Uterus (tissue), 2 donors: ENCODE results near the gene RALGPS1.

Source experiments
- CTCF ChIP-seq, 4 experiments: fragments of 200-600 bp in 2 of 4; fragments of 450-650 bp in 2 of 4; sonication (generic) in 2 of 4; IDR thresholded peaks; one replicate each; pipeline ENCODE4 v1.5.1; 2016 to 2019; ENCODE audit warnings: antibody characterized with exemption in 4 of 4, mild to moderate bottlenecking in 2 of 4, moderate library complexity in 1 of 4
- POLR2A ChIP-seq, 2 donors: fragments of 450-650 bp; IDR thresholded peaks; one replicate each; pipeline ENCODE4 v1.6.1; 2016; ENCODE audit warnings: antibody characterized with exemption in 2 of 2, mild to moderate bottlenecking in 1 of 2, moderate library complexity in 1 of 2

- TF ChIP-seq POLR2A (IDR thresholded peaks at IDR 0.05) = no peak
- no peak for TF ChIP-seq CTCF (IDR thresholded peaks at IDR 0.05)
Measured at GRCh38 chr9:127130661-127131538, 216.3 kb downstream of the RALGPS1 start.
